Activated CD4-positive, alpha-beta T cell treated with anti-CD3 and anti-CD28 coated beads, Interleukin-2, Interleukin-4, amounts not matched to agents 100 ng/mL and 50 ng/mL, durations not matched to agents 16 hours and 8 hours (primary cell): ENCODE data around the gene ZSWIM7.

Source experiments
- DNase-seq: peaks from one replicate; pipeline ENCODE4 v3.0.0-alpha.2; 2020; ENCODE audit warnings: low spot score

Gene ZSWIM7

GRCh38 chr17:15999141-15999973 is at the start of gene ZSWIM7, which contains the start of gene TTC19:
ZSWIM7 (minus strand) TSS chr17:15999704; CDS start chr17:15999594, 110 bp downstream.
TTC19 (plus strand) TSS chr17:15999824; CDS start chr17:15999849, 25 bp downstream.
- DNase-seq, result peak; percentile 98

DNA sequence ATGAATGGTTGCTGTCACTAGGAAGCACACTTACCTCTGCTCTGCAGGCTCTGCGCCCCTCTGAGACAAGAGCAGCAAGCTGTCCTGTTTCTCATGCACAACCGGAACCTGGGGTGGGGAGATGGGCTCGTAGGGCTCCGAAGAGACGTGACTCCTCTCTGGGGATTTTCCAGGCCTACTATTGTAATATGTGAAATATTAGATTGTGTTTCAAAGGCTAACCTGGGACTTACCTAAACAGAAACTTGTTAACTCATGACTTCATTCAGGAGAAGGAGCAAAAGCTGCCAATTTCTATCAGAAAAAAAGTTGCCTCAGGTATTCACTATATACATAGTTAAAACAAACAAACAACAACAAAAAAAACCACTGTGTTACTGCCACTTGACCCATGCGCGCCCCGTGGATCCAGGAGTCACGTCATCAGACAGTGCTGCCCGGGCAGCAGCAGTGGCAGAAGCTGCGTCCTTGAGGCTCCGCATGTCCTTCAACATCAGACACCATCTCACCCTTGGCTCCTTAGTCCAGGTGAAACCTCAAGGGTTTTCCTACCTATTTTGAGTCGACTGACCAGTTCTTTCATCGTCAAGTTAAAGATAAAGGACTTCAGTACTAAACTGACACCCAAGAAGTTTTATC is 49.4 kb upstream of the ZSWIM7 start:
- no peak for DNase-seq

GRCh38 chr17:16046966-16047365 is 47.5 kb upstream of the ZSWIM7 start:
- no peak for DNase-seq

DNA sequence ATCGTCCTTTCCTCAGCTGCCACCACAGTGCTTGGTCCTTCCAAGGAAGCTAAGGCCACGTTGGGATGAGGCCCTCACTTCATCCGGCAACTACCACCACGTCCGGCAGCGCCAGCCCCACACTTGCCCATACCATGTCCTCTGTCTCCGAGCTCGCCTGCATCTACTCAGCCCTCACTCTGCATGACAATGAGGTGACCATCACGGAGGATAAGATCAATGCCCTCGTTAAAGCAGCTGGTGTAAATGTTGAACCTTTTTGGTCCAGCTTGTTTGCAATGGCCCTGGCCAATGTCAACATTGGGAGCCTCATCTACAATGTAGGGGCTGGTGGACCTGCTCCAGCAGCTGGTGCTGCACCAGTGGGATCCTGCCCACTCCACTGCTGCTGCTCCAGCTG is 45.0 kb upstream of the ZSWIM7 start:
- DNase-seq, result no peak

- DNase-seq, result no peak
Measured at GRCh38 chr17:16040710-16041251, 41.3 kb upstream of the ZSWIM7 start.

GRCh38 chr17:16037636-16038035 is 38.1 kb upstream of the ZSWIM7 start:
- no peak for DNase-seq

DNA sequence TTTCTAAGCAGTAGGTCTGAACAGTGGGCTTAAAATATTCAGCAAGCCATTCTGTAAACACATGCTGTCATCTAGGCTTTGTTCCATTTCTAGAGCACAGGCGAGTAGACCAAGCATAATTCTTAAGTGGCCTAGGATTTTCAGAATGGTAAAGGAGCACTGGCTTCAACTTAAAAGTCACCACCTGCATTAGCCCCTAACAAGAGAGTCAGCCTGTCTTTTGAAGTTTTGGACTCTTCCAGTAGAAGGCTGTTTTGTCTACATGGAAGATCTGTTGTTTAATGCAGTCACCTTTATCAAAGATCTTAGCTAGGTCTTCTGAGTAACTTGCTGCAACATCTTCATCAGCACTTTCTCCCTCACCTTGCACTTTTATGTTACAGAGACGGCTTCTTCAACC is 36.8 kb upstream of the ZSWIM7 start:
- DNase-seq, result no peak

GRCh38 chr17:16033729-16034349 is 34.3 kb upstream of the ZSWIM7 start:
- no peak for DNase-seq

- DNase-seq, result peak; percentile 85
Measured at GRCh38 chr17:16027708-16028584, 28.4 kb upstream of the ZSWIM7 start.

- no peak for DNase-seq
Measured at GRCh38 chr17:16026895-16027294, 27.4 kb upstream of the ZSWIM7 start.

- DNase-seq, result no peak
Measured at GRCh38 chr17:16025202-16025601, 25.7 kb upstream of the ZSWIM7 start.

DNA sequence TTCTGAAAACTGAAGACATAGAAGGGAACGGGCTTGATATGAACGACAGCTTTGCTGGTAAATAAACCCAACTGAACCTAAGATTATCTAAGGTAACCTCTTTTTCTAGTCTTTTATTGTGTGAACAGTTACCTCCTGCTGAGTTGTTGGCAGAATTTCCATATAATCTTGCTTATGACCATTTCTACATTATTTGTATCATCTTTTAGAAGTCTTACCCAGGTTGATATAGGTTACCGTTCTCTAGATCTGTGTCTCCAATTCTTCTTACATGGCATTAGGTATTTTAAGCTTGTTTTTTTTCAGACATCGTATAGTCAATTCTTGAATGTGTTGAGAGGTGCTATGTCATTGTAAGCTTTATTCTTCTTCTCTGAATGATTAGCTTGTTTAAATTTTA is 24.4 kb upstream of the ZSWIM7 start:
- no peak for DNase-seq

DNA sequence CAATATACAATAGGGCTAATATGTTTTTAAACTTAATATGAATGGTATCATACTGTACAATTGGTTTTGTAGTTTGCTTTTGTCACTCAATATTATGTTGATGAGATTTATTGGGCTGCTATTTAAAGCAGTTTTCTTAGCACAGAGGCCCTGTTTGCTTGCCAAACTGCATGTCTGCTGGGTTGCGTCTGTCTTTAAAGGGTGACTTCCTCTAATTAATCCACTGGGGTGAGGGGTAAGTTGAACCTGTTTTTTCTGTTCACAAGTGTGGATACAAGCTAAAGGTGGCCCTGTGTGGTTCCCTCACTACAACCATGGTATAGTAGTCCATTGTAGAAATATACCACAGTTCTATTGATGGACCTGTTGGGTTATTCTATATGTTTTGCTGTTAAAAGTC is 19.8 kb upstream of the ZSWIM7 start:
- no peak for DNase-seq

GRCh38 chr17:16013943-16014407 is 14.5 kb upstream of the ZSWIM7 start:
- DNase-seq, result no peak

- DNase-seq, result peak; percentile 44
Measured at GRCh38 chr17:16007439-16007838, 7.9 kb upstream of the ZSWIM7 start.

- DNase-seq, result no peak
Measured at GRCh38 chr17:16005636-16006035, 6.1 kb upstream of the ZSWIM7 start.

GRCh38 chr17:16003841-16004240 is 4.3 kb upstream of the ZSWIM7 start:
- DNase-seq, result no peak

DNA sequence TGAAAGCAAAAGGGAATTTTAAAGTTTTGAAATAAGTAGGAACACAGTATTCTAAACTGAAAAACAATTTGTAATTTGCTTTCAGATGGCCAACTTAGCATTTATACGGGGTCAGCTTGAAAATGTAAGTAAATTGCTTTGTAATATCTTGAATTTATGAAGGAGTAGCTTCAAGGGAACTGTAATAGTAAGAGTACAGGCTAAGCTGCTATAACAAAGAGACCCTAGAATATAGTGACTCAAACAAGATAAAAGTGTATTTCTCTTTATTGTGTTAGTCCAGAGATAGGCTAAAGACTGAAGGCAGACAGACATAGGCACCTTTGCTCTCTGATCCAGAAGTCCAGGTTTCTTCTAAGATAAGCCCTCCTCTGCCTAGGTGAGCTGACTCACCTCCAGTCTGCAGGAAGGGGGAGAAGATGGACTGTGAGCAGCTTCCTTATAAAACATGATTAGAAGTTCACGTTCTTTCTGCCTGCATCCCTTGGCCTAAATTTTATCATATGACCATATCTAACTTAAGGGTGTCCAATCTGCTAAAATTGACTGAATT is 3.3 kb upstream of the ZSWIM7 start:
- DNase-seq, result no peak

- peak; percentile 58 for DNase-seq
Measured at GRCh38 chr17:16001226-16001897, 1.9 kb upstream of the ZSWIM7 start.

DNA sequence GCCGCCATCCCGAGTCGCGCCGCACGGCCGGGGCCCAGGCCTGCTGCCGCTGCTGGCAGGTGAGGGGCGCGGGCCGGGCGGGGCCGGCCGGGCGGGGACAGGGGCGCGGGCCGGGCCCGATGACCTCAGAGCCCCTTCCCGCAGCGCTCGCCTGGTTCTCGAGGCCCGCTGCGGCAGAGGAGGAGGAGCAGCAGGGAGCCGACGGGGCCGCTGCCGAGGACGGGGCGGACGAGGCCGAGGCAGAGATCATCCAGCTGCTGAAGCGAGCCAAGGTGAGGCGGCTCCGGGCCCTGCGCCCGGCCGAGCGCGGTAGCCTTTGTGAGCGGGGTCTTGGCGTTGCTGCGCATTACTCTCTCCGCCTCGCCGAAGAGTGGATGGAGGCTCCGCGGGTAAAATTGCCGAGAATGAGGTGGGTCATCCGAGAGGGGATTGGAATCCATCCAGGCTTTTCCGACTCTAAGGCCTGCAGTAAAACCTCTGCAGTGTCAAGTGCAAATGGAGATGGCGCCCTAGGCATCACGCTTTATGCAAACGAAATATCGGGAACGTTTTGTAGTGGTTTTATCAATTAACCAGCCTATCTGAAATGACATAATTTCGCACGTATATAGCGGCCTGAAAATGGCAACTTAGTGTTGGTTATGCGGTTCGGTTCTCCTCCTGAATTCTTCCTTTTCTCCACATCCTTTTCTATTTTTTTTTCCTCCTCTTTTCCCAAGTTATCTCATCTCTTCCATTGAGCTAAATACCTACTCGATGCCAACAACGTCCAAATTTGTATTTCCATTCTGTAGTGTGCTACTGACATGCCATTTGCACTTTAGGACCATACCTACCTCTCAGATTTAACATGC is 697 bp upstream of the ZSWIM7 start:
- DNase-seq, result peak; percentile 8
